GM12801 (cell line): ENCODE data around the gene DNAH10.

ENCODE experiments used
- TF ChIP-seq, protein P1 (sequence below): IDR thresholded peaks from one replicate; pipeline ENCODE4 v1.5.1; 2011; ENCODE audit warnings: control low read depth; ENCODE audit not compliant: insufficient read length; ENCODE audit errors: extremely low read depth

The DNAH10 gene

GRCh38 chr12:123891516-123892179 lies 129.5 kb downstream of the DNAH10 start:
- TF ChIP-seq, protein P1, sequence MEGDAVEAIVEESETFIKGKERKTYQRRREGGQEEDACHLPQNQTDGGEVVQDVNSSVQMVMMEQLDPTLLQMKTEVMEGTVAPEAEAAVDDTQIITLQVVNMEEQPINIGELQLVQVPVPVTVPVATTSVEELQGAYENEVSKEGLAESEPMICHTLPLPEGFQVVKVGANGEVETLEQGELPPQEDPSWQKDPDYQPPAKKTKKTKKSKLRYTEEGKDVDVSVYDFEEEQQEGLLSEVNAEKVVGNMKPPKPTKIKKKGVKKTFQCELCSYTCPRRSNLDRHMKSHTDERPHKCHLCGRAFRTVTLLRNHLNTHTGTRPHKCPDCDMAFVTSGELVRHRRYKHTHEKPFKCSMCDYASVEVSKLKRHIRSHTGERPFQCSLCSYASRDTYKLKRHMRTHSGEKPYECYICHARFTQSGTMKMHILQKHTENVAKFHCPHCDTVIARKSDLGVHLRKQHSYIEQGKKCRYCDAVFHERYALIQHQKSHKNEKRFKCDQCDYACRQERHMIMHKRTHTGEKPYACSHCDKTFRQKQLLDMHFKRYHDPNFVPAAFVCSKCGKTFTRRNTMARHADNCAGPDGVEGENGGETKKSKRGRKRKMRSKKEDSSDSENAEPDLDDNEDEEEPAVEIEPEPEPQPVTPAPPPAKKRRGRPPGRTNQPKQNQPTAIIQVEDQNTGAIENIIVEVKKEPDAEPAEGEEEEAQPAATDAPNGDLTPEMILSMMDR = no peak

GRCh38 chr12:123892180-123892559 lies 130.1 kb downstream of the DNAH10 start:
- TF ChIP-seq, protein P1 = no peak

GRCh38 chr12:123892853-123893252 lies 130.8 kb downstream of the DNAH10 start:
- TF ChIP-seq, protein P1 = no peak

DNA sequence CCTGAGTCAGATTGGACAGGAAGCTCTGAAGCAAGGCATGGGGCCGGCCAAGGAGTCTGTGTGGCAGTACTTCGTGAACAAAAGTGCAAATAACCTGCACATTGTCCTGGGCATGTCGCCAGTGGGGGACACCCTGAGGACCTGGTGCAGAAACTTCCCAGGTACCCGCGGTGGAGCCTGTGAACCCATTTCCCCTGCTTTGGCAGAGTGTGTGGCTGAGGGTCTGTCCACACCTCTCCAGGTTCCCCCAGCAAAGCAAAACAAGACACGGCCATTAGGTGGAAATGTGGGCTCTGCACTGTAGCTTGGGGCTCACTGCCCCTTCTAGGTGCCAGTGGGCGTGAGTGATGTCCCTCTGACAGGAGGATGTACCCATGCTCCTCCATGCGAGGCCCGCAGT lies 131.2 kb downstream of the DNAH10 start:
- TF ChIP-seq, protein P1 = no peak

- TF ChIP-seq, protein P1 = no peak
Measured at GRCh38 chr12:123894823-123895345, 132.8 kb downstream of the DNAH10 start.

GRCh38 chr12:123895451-123895850 lies 133.3 kb downstream of the DNAH10 start:
- TF ChIP-seq, protein P1 = no peak

GRCh38 chr12:123896767-123897166 lies 134.7 kb downstream of the DNAH10 start:
- TF ChIP-seq, protein P1 = no peak
